ENCODE data around the gene FYCO1.

DNA sequence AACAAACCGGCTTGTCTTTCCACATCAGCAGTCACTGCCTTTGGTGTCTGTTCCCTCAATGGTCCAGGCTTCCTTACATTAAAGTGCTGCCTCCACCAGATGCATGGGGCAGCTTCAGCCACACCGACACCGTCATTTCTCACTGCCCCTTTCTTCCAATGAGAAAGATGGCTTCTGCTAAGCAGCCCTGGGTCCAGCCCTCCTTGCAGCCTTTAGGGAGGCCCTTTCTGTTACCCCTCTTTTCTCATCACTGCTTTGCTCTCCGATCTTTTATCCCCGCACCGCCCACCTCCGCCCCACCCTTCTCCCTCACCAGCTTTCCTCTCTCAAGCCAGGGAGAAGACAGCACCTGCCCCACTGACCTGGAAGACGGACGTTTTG lies 80.6 kb downstream of the FYCO1 start:
- TF ChIP-seq TAF1 (IDR thresholded peaks at IDR 0.05; ENCODE audit: borderline replicate concordance, low read depth, low read length): no peak
- TF ChIP-seq POLR2A (IDR thresholded peaks at IDR 0.05; ENCODE audit: low read depth, low read length): no peak
- TF ChIP-seq POLR2AphosphoS5 (IDR thresholded peaks at IDR 0.05; ENCODE audit: low read depth, low read length): no peak

All from GM12892 (cell line).